ENCODE data around the gene FGD4. TPM values are rescaled to one million over a fixed set of nuclear protein-coding genes. Genes with fewer than 3 reads are reported as not detected.

Gene FGD4
- total and polyA plus RNA-seq, 9 of the 15 experiments (the other 6 are each of a cell fraction or from before 2014, with no cell fraction given) = 0.05 to 0.51 (median 0.27) TPM

GRCh38 chr12:32600681-32601080 is 201.3 kb downstream of the FGD4 start:
- H3K9me3 ChIP-seq (replicated peaks; ENCODE audit: control insufficient read depth, insufficient read depth, low read depth, low read length) = no peaks in the 10 kb centered on the region
- FAIRE-seq (no peak), ATAC-seq (no peak), DNase-seq (ENCODE audit: extremely low read depth in 1 of 4, low spot score in 3 of 4) (no peak)
- H3K4me1 ChIP-seq (replicated peaks in 1 of 2; ENCODE audit: control insufficient read depth in 2 of 2, insufficient read depth in 2 of 2, low read length in 2 of 2) = no peaks in the 10 kb centered on the region
- H3K4me3 ChIP-seq = no peak overlapping the region
- H3K9ac ChIP-seq (ENCODE audit: insufficient read depth in 1 of 2, low read depth in 2 of 2, low read length in 2 of 2) = no peak overlapping the region
- WGBS (ENCODE audit: insufficient coverage, low coverage, missing lambda C conversion rate) = 5% methylated on average over 2 of the region's 2 CpGs
- H3K79me2 ChIP-seq (ENCODE audit: control insufficient read depth, insufficient read depth, low read length) = no peaks in the 10 kb centered on the region
- intact Hi-C loops (cut with micrococcal nuclease) = no loop called here
- no TSS peak for BruUV-seq (replicated peaks)
- ChIA-PET CTCF (ENCODE audit: low intra/inter-chr PET ratio) (no interaction called here), POLR2A (interaction anchor here (0.6 kb wide), 1 partner anchor 15 kb away, joined by 3 read pairs; no protein-coding TSS in a partner anchor)
- in situ Hi-C loops (cut with MboI) = no loop called here
- H3K27ac ChIP-seq (ENCODE audit: extremely low read depth, low read depth, low read length) = no peak overlapping the region
- no peaks in the 10 kb centered on the region for H3K36me3 ChIP-seq (ENCODE audit: control insufficient read depth, insufficient read depth, low read length)
- H3K27me3 ChIP-seq (ENCODE audit: control insufficient read depth in 2 of 2, insufficient read depth in 2 of 2, low read length in 2 of 2) = 0 out of 5 replicates have a peak, but pooled peaks cover 0 to 3% of the 10 kb centered on the region in 2 experiments
- H4K20me1 ChIP-seq (replicated peaks; ENCODE audit: control insufficient read depth, insufficient read depth, low read length) = no peaks in the 10 kb centered on the region
- no peak overlapping the region for H2AFZ ChIP-seq (ENCODE audit: low read depth, low read length)
- no peaks in the 10 kb centered on the region for H3K9me1 ChIP-seq (ENCODE audit: control insufficient read depth, insufficient read depth, low read length)
- no peak overlapping the region for H3K4me2 ChIP-seq (ENCODE audit: insufficient read depth, low read length)
- TF ChIP-seq NFATC3 (IDR thresholded peaks at IDR 0.05) = no peak
- TF ChIP-seq SUPT5H (IDR thresholded peaks at IDR 0.05) = no peak
- TF ChIP-seq VEZF1 (CRISPR knock-in tag; IDR thresholded peaks at IDR 0.05) = no peak
- TF ChIP-seq, protein P1, sequence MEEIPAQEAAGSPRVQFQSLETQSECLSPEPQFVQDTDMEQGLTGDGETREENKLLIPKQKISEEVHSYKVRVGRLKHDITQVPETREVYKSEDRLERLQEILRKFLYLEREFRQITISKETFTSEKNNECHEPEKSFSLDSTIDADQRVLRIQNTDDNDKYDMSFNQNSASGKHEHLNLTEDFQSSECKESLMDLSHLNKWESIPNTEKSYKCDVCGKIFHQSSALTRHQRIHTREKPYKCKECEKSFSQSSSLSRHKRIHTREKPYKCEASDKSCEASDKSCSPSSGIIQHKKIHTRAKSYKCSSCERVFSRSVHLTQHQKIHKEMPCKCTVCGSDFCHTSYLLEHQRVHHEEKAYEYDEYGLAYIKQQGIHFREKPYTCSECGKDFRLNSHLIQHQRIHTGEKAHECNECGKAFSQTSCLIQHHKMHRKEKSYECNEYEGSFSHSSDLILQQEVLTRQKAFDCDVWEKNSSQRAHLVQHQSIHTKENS (CRISPR knock-in tag; IDR thresholded peaks at IDR 0.05) = no peak
- TF ChIP-seq CLOCK (CRISPR knock-in tag; IDR thresholded peaks at IDR 0.05; ENCODE audit: borderline replicate concordance) = no peak
- TF ChIP-seq, protein P2, sequence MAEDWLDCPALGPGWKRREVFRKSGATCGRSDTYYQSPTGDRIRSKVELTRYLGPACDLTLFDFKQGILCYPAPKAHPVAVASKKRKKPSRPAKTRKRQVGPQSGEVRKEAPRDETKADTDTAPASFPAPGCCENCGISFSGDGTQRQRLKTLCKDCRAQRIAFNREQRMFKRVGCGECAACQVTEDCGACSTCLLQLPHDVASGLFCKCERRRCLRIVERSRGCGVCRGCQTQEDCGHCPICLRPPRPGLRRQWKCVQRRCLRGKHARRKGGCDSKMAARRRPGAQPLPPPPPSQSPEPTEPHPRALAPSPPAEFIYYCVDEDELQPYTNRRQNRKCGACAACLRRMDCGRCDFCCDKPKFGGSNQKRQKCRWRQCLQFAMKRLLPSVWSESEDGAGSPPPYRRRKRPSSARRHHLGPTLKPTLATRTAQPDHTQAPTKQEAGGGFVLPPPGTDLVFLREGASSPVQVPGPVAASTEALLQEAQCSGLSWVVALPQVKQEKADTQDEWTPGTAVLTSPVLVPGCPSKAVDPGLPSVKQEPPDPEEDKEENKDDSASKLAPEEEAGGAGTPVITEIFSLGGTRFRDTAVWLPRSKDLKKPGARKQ (CRISPR knock-in tag; IDR thresholded peaks at IDR 0.05) = no peak
- no peak for TF ChIP-seq ZSCAN29 (IDR thresholded peaks at IDR 0.05)
- no peak for TF ChIP-seq MAZ (CRISPR knock-in tag; conservative IDR thresholded peaks at IDR 0.05 in 1 of 2, IDR thresholded peaks at IDR 0.05 in 1 of 2)
- TF ChIP-seq FOXA3 (CRISPR knock-in tag; conservative IDR thresholded peaks at IDR 0.05 in 1 of 2, IDR thresholded peaks at IDR 0.05 in 1 of 2) = no peak
- TF ChIP-seq POLR3G (IDR thresholded peaks at IDR 0.05; ENCODE audit: extremely low read depth, insufficient read length, insufficient replicate concordance) = no peak
- TF ChIP-seq, protein P3, sequence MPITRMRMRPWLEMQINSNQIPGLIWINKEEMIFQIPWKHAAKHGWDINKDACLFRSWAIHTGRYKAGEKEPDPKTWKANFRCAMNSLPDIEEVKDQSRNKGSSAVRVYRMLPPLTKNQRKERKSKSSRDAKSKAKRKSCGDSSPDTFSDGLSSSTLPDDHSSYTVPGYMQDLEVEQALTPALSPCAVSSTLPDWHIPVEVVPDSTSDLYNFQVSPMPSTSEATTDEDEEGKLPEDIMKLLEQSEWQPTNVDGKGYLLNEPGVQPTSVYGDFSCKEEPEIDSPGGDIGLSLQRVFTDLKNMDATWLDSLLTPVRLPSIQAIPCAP (CRISPR knock-in tag; IDR thresholded peaks at IDR 0.05; ENCODE audit: borderline replicate concordance) = no peak
- no peak for TF ChIP-seq ZBTB17 (CRISPR knock-in tag; IDR thresholded peaks at IDR 0.05)
- no peak for TF ChIP-seq RBM25 (IDR thresholded peaks at IDR 0.05; ENCODE audit: low read depth, low read length, severe bottlenecking)
- no peak for TF ChIP-seq MECOM (CRISPR knock-in tag; IDR thresholded peaks at IDR 0.05)
- TF ChIP-seq TBP (optimal IDR thresholded peaks at IDR 0.05; ENCODE audit: low read depth, low read length) = no peak
- TF ChIP-seq STAT5A (IDR thresholded peaks at IDR 0.05; ENCODE audit: borderline replicate concordance, low read length) = no peak

Data from K562 (cell line).